LNCAP (cell line): ENCODE measurements around the gene SDK2.

Experiments used
- TF ChIP-seq, protein P1 (sequence below): fragments of 450-650 bp; IDR thresholded peaks from 2 replicates; pipeline ENCODE4 v1.5.1; 2017; ENCODE audit warnings: mild to moderate bottlenecking

Gene SDK2

DNA sequence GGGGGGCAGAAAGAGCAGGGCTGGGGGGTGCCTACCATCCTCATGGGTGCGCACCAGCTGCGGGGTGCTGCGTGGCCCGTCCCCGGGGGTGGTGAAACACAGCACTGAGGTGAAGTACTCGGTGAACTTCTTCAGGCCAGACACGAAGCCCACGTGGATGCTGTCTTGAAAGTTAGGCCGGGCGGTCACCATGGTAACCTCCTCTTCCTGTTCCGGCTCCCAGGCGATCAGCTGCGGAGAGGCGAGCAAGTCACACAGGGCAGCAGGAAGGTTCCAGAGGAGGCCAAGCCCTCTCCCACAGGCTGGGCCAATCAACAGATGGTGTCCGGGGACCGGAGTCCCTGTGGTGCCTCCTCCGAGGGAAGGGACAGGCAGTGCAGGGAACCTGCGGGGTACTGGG lies 242.3 kb downstream of the SDK2 start:
- TF ChIP-seq, protein P1, sequence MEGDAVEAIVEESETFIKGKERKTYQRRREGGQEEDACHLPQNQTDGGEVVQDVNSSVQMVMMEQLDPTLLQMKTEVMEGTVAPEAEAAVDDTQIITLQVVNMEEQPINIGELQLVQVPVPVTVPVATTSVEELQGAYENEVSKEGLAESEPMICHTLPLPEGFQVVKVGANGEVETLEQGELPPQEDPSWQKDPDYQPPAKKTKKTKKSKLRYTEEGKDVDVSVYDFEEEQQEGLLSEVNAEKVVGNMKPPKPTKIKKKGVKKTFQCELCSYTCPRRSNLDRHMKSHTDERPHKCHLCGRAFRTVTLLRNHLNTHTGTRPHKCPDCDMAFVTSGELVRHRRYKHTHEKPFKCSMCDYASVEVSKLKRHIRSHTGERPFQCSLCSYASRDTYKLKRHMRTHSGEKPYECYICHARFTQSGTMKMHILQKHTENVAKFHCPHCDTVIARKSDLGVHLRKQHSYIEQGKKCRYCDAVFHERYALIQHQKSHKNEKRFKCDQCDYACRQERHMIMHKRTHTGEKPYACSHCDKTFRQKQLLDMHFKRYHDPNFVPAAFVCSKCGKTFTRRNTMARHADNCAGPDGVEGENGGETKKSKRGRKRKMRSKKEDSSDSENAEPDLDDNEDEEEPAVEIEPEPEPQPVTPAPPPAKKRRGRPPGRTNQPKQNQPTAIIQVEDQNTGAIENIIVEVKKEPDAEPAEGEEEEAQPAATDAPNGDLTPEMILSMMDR: no peak

DNA sequence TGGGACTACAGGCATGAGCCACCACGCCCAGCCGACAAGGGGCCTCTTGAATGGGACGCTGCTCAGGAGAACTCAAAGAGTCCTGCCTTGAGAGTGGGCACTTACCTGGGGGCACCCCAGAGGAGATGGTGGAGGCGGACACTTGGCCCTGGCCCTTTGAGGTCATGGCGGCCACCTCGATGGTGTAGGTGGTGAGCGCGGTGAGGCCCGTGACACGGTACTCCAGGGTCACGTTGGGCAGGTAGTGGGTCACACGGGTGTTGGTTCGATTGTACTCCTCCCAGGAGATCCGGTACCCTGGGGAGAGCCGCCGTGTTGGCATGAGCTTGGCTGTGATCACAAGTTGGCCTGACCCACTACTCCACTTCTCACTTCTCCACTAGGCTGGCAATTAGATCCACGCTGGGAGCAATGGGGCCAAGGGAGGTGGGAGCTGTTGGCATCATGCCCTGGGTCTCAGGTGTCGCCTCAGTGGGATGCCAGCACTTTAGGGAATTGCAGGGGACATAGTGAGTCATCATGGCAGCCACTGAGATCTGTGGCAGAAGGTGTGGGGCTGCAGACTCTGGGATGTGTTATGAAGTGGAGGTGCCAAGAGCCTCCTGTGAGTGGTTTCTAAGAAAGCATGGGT lies 243.2 kb downstream of the SDK2 start:
- TF ChIP-seq, protein P1: no peak

DNA sequence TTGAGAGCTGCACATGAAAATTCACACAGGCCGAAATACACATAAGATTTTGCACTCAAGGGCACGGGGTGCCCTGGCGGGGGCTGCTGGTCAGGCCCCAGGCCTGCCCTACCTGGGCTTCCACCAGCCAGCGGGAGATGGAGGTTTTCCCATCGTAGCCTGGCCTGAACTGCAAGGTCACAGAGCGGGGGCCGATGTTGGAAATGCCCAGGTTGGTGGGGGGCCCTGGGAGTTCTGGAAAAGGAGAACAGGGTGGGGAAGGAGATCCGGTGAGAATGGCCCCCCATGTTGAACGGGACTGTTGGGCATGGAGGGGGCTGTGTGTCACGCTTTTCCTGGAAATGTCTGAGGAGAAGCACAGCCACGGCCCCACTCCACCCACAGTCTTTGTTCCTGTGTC lies 245.2 kb downstream of the SDK2 start:
- TF ChIP-seq, protein P1: no peak

DNA sequence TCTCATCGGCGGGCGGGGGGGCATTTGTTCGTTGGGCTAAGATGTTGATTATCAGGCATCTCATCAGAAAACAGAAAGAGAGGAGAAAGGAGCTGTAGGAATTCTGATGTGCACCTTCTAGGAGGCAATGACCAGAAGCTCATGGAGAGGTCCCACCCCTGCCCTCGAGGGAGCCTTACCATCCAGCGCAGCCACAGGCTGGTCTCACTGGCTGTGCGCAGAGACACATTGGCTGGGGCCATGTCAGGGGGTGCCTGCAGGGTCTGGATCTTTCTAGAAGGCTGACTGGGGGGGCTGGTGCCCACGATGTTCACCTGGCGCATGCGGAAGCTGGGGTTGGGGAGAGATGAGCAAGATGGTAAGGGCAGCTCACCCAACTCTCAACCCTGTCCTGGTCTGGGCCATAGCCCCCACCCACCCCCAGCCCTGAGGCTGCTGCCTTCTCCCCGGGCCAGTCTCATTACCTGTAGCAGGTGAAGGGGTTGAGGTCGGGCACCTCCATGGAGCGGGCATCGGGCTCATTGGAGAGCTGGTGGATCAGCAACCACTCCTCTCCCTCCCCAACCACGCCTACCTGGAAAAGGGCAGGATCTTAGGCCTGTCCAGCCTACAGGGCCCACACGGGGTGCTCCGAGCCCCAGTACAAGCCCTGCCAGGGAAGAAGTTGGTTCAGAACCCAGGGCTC lies 246.2 kb downstream of the SDK2 start:
- TF ChIP-seq, protein P1: no peak

DNA sequence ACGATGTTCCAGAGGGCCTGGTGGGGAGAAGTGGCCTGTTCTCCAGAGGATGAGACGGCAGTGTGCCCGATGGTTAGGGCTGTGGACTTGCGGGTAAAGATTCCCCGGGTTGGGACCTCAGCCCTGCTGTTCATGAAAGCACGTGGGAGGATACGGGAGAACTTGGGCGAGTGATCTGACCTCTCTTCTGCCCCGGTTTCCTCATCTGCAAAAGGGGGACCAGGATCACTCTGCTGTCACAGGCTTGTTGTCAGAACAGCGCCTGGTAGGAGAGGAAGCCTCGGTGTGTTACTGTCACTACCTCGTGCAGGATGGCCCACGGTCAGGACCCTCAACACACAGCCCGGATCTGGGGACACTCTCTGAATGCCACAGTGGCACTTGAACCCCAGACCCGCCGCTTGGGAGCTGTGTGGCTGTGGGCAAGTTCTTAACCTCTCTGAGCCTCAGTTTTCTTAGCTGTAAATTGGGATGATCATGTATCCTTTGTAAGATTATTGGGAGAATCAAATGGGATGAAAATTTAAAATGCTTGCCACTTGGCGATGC lies 246.9 kb downstream of the SDK2 start:
- TF ChIP-seq, protein P1: no peak

DNA sequence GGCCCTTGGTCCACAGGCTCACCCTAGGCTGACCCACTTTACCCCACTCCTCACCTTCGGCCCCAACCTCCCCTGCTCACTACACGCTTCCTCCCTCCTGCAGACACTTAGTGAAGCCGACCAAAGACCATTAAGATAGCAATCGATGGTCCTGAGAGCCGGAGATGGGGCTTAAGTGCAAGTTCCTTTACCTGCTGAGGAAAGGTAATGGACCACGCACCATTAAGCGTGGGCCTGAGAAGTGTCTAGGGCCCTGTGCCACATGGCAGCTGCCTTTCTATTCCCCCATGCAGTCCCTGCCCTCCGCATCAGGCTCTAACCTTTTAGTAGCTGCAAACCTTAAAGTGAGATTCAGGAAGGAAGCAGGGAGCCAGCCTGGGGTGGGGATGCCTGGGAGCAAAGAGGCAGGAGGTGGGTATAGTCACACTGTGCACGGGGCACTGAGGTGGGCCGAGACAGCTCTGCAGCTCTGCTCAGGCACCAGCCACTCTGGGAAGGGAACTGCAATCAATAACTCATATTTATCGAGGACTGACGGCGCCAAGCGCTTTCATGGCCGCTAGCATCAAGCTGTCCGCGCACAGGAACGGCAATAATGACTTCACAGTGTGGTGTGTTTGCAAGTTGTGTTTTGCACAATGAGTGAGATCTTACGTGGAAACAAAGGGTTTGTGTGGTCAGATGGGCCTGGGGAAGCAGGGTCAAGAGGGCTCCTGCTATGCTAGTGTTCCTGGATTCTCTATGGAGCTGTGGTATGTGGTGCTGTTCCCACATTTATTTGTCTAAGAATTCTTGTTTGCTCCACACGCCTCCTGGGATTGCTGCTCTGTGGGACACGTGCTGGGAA lies 247.6 kb downstream of the SDK2 start:
- TF ChIP-seq, protein P1: no peak
